Pulmonary artery endothelial cell (primary cell): Measurements from ENCODE around the gene GALR1. TPM values are rescaled to one million over a fixed set of nuclear protein-coding genes. Genes with fewer than 3 reads are reported as not detected.
"Not testable (repeated sequence)": the region's sequence is repeated elsewhere in the genome, so short reads cannot be mapped to it uniquely, and the experiment has no call there.

ENCODE experiments used
- DNase-seq: peaks from one replicate; pipeline ENCODE4 v3.0.0-alpha.2; 2011; ENCODE audit warnings: low read depth, low spot score
- total RNA-seq: library from RNA; depleted of rRNA; stranded (reverse); fragments of >200 nt; gene quantifications from 2 replicates; pipeline ENCODE4 v1.2.3, GENCODE V29; 2014

Gene GALR1
- total RNA-seq, 1 donor from 2014 or later, result not detected

- no peak for DNase-seq
Observed at GRCh38 chr18:77250501-77250925, 865 bp downstream of the GALR1 start.

DNA sequence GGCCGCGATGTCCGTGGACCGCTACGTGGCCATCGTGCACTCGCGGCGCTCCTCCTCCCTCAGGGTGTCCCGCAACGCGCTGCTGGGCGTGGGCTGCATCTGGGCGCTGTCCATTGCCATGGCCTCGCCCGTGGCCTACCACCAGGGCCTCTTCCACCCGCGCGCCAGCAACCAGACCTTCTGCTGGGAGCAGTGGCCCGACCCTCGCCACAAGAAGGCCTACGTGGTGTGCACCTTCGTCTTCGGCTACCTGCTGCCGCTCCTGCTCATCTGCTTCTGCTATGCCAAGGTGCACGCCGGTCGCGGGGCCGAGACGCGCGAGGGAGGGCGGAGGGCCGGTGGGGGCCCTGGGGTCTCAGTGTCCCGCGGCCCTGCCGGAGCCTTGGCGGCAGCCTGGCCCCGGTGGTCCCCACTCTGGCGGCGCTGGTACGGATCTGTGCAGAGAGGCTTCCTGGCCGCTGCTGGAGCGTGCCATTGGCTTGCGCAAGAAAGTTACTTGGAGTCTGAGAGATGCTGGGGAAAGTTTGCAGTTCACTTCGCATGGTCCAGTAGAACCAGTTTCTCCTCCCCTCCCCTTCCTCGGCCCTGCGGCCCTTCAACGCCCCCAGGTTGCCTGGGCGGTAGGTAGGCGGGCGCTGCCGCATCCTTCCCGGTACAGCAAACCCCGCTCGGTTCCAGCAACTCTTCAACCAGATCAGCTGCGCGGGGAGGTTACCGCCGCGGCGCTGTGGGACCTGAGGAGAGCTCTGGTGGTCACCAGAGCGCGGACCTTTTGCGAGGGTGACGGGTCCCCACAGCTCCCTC is 1.5 kb downstream of the GALR1 start:
- DNase-seq, result no peak

- no peak for DNase-seq
Observed at GRCh38 chr18:77251730-77252050, 2.0 kb downstream of the GALR1 start.

- DNase-seq, result no peak
Observed at GRCh38 chr18:77254711-77255405, 5.2 kb downstream of the GALR1 start.

DNA sequence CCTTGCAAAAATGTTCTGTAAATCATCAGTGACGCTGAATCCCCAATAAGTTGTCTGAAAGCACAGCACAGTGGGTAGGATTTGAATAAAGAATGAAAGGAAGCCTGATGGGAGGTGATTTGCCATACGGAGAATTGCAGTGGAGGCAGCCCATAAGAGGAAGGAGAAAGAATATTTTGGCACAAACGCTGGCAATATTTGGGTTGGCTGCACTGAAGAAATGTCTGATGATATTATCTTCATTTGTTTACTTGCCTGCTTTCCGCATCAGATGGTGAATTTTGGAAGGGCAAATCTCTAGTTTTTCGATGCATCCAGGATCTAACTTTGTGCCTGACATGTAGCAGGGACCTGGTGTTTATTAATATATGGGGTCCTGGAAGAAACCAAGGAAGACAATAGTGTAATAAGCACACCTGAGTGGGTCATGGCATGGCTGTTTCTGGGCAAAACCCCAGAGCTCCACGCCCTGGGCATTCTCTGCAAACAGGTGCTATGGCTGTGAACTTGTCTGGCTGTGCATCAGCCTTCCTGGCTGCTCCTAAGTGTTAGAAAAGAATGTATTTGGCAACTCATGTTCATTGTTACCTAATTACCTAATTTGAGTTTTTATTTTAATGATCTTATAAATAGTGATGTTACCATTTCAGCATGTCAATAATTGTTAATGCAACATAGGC is 5.9 kb downstream of the GALR1 start:
- no peak for DNase-seq

- no peak for DNase-seq
Observed at GRCh38 chr18:77262643-77263465, 13.2 kb downstream of the GALR1 start.

GRCh38 chr18:77263466-77263763 is 13.8 kb downstream of the GALR1 start:
- no peak for DNase-seq

GRCh38 chr18:77267969-77268368 is 18.3 kb downstream of the GALR1 start:
- DNase-seq, result no peak

DNA sequence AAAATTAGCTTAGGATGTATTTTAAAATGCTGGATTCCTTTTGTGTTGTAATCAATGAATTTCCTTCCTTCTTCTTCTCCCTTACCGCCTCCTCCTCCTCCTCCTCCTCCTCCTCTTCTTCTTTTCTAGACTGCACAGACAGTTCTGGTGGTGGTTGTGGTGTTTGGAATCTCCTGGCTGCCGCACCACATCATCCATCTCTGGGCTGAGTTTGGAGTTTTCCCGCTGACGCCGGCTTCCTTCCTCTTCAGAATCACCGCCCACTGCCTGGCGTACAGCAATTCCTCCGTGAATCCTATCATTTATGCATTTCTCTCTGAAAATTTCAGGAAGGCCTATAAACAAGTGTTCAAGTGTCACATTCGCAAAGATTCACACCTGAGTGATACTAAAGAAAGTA is 18.8 kb downstream of the GALR1 start:
- no peak for DNase-seq

DNA sequence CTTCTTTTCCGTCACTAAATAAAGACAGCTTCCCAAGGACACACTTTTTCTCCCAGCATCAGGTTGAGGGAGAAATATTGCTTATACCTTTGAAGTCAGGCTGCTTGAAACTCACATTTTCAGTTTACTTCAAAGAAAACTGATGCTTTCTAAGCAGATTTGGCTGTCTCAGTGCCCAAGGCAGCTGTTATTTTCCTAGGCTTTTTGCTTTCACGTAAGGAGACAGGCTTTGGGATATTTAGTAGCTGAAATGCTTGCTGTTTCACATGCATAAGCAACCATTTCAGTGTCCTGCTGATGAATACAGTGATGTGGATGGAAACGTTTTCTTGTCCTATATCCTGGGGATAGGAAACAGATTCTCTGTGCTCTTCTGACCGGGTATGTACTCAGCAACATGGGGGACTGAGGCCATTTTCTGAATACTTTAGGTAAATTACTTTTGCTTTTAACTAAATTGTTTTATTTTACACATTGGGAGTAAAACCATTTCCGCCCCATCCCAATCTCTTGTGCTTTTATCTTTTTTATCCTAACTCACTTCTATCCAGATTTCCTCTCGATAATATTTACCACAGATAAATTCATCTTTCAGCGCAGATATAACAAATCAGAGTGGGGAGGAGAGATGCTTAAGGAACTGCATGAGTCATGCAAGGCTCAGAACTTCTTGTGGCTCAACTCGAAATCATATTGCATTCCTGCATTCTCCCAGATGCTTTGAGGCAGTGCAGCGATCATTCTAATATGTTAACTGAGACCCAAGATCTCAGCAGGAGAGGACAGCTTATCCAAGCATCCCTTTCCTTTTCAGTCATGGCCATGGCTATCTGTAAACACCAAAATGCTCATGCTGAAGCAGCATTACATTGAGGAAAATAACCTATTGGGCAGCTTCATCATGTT is 22.2 kb downstream of the GALR1 start:
- no peak for DNase-seq

GRCh38 chr18:77290841-77291240 is 41.2 kb downstream of the GALR1 start:
- DNase-seq, result not testable (repeated sequence)

GRCh38 chr18:77298172-77298571 is 48.5 kb downstream of the GALR1 start:
- DNase-seq, result no peak

DNA sequence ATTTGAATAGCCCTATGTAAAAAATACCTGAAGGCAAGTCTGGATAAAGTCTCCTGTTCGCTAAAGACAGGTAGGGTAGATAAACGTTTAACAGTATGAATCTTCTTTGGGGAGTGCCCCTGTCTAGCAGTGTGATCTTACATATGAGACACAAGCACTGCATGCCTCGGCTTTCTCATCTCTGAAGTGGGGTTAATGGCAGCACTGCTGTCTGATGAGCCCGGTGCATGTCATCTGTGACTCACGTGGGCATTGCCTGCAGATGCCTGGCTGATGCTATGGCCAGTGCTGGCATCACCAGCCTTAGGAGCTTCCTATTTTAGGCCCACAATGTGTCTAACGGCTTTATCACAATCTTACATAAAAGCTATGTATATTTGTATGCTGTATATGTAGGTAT is 50.1 kb downstream of the GALR1 start:
- no peak for DNase-seq

GRCh38 chr18:77300579-77300978 is 50.9 kb downstream of the GALR1 start:
- no peak for DNase-seq

- DNase-seq, result no peak
Observed at GRCh38 chr18:77304268-77304667, 54.6 kb downstream of the GALR1 start.

DNA sequence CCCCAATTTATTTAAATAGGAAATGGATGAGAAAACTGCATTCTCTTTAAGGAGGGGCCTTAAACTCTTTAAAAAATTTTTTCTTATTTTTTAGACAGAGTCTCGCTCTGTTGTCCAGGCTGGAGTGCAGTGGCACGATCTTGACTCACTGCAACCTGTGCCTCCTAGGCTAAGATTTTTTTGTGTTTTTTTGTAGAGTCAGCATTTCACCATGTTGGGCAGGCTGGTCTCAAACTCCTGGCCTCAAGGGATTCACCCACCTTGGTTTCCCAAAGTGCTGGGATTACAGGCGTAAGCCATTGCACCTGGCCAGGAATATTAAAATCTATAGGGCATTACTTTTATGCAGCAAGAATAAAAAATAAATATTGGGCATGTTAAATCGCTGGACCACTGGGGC is 56.0 kb downstream of the GALR1 start:
- no peak for DNase-seq

DNA sequence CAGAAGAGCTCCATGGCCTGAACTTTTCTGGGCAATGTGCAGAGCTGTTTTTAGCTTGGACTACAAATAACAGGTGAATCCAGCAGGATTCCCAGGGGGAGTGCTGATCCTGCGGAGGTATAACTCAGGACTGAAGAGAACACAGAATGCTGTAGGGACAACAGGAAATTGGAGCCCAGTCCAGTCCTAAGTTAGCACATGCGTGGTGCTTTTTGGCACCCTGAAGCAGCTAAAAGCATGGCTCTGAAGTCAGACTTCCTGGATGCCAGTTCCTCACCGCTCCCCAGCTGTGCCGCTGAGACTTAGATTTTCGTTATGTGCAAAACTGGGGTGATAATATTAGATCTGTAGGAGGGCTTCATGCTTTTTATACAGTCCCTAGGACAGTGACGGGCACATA is 58.6 kb downstream of the GALR1 start:
- DNase-seq, result no peak

GRCh38 chr18:77314511-77314910 is 64.9 kb downstream of the GALR1 start:
- DNase-seq, result no peak

GRCh38 chr18:77314952-77315351 is 65.3 kb downstream of the GALR1 start:
- no peak for DNase-seq

- DNase-seq, result no peak
Observed at GRCh38 chr18:77316008-77316407, 66.4 kb downstream of the GALR1 start.

DNA sequence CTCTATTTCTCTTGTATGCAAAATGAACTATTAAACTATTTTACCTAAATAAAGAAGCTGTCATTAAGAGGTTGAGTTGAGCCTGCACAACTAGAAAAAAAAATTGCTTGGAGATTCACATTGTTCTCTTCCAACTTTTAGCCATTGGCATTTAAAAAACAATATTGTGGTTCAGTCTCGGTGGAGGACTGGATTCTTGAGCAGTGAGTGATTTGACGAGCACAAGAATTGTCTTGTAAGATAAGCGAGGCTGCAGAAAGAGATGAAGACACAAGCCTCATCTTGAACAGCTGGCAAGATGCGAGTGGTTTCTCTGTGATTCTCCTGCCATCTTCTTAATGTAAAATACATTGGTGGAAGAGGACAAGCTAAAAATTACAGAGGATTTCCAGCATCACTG is 67.0 kb downstream of the GALR1 start:
- DNase-seq, result no peak
